Cardiac muscle cell (in vitro differentiated cells and primary cell): ENCODE data around the gene ERCC8. TPM values are rescaled to one million over a fixed set of nuclear protein-coding genes. Genes with fewer than 3 reads are reported as not detected.
"Not testable (repeated sequence)": the region's sequence is repeated elsewhere in the genome, so short reads cannot be mapped to it uniquely, and the experiment has no call there.

Source experiments
- DNase-seq, 2 donors: peaks; one replicate each; pipeline versions ENCODE4 v3.0.0 to v3.0.0-alpha.2; 2010 to 2017; ENCODE audit warnings: low read depth in 1 of 2, low spot score in 1 of 2
- H3K27ac ChIP-seq: fragments of 200-600 bp; sonication (generic); 2 replicates; pipeline ENCODE4 v1.5.1; 2016
- H3K27me3 ChIP-seq: fragments of 200-600 bp; sonication (generic); 2 replicates; pipeline ENCODE4 v1.6.0; 2016; ENCODE audit warnings: control low read depth
- H3K36me3 ChIP-seq: fragments of 200-600 bp; sonication (generic); 2 replicates; pipeline ENCODE4 v1.5.1; 2016; ENCODE audit warnings: control low read depth
- H3K4me1 ChIP-seq: fragments of 200-600 bp; sonication (generic); 2 replicates; pipeline ENCODE4 v1.8.1; 2017; ENCODE audit warnings: low read depth, mild to moderate bottlenecking, mixed run types
- H3K4me3 ChIP-seq: fragments of 200-600 bp; sonication (generic); 2 replicates; pipeline ENCODE4 v1.5.1; 2016; ENCODE audit warnings: mild to moderate bottlenecking
- H3K9me3 ChIP-seq: fragments of 200-600 bp; sonication (generic); 2 replicates; pipeline ENCODE4 v1.5.1; 2017; ENCODE audit warnings: low read depth, mild to moderate bottlenecking, control low read depth
- polyA plus RNA-seq: library from polyadenylated mRNA; unstranded; fragments of >200 nt; fragmentation: Nextera tagmentation; extraction: Ambion mirVana; gene quantifications from 2 replicates; pipeline ENCODE4 v1.2.1, GENCODE V29; 2016
- total RNA-seq: library from RNA; depleted of rRNA; stranded (reverse); fragments of >200 nt; gene quantifications from 2 replicates; pipeline ENCODE4 v1.2.3, GENCODE V29; 2016
- TF ChIP-seq, protein P1 (sequence below): IDR thresholded peaks from 2 replicates; pipeline ENCODE4 v1.5.1; 2012; ENCODE audit warnings: low read depth, mild to moderate bottlenecking, low read length

Gene ERCC8
- total and polyA plus RNA-seq, 2 experiments from 2014 or later = 9.7 to 19.1 TPM

DNA sequence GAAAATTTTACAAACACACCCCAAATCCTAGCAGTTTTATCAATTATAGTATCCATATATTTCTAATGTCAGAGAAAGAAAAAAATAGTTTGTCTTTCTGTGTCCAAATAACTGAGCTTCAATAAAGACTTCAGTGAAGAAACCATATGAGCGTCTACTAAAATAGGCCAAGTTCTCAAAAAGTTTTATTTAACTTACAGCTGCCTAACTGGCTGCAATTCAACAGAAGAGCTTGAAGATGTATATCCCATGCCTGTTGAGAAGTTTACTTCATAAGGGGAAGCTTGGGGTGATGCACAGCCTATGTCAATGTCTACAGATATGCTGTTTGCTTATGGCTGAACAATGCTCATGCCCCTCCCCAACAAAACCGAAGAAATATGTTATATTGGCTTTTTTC, 57.1 kb downstream of the ERCC8 start:
- H3K36me3 ChIP-seq = no peaks in the 10 kb centered on the region
- no peak overlapping the region for H3K4me3 ChIP-seq
- no peak for DNase-seq
- no peaks in the 10 kb centered on the region for H3K9me3 ChIP-seq
- H3K4me1 ChIP-seq = no peaks in the 10 kb centered on the region
- H3K27ac ChIP-seq = no peak overlapping the region
- no peaks in the 10 kb centered on the region for H3K27me3 ChIP-seq
- TF ChIP-seq, protein P1, sequence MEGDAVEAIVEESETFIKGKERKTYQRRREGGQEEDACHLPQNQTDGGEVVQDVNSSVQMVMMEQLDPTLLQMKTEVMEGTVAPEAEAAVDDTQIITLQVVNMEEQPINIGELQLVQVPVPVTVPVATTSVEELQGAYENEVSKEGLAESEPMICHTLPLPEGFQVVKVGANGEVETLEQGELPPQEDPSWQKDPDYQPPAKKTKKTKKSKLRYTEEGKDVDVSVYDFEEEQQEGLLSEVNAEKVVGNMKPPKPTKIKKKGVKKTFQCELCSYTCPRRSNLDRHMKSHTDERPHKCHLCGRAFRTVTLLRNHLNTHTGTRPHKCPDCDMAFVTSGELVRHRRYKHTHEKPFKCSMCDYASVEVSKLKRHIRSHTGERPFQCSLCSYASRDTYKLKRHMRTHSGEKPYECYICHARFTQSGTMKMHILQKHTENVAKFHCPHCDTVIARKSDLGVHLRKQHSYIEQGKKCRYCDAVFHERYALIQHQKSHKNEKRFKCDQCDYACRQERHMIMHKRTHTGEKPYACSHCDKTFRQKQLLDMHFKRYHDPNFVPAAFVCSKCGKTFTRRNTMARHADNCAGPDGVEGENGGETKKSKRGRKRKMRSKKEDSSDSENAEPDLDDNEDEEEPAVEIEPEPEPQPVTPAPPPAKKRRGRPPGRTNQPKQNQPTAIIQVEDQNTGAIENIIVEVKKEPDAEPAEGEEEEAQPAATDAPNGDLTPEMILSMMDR = no peak

DNA sequence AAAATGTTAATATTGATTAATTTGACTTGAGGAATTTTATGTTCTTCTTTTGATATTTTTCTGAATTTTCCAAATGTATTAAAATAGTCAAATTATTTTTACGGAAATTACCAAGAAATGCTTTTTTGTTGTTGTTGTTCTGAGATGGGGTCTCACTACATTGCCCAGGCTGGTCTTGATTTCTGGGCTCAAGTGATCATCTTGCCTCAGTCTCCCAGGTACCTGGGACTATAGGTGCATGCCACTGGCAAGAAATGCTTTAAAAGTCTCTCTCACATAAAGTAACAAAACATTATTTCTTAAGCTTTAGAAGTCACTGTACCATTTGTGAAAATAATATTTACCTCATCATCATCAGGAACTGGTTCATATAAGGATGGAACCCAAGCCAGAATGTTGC, 57.8 kb downstream of the ERCC8 start:
- Histone ChIP-seq H3K4me1 (no peaks in the 10 kb centered on the region), H3K9me3 (no peaks in the 10 kb centered on the region), H3K27ac (no peak overlapping the region), H3K36me3 (no peaks in the 10 kb centered on the region), H3K27me3 (no peaks in the 10 kb centered on the region), H3K4me3 (no peak overlapping the region)
- TF ChIP-seq, protein P1 = no peak
- DNase-seq = no peak

DNA sequence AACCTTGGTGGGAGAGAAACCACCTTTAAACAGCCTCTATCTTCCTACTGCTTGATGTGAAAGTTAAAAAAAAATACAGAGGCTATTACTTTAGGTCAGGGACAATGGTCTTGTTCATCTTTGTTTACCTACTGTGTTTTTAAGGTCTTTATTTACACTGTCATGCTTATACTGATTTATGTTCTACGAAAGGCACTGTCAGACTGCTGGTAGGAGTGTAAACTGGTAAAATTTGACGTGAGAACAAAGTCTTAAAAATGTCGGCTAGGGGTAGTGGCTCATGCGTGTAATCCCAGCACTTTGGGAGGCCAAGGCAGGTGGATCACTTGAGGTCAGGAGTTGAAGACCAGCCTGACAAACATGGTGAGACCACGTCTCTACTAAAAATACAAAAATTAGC, 58.7 kb downstream of the ERCC8 start:
- no peak for DNase-seq
- TF ChIP-seq, protein P1 = no peak
- H3K36me3 ChIP-seq = no peaks in the 10 kb centered on the region
- H3K4me1 ChIP-seq = no peaks in the 10 kb centered on the region
- H3K27me3 ChIP-seq = no peaks in the 10 kb centered on the region
- no peak overlapping the region for H3K27ac ChIP-seq
- H3K4me3 ChIP-seq = no peak overlapping the region
- no peaks in the 10 kb centered on the region for H3K9me3 ChIP-seq

DNA sequence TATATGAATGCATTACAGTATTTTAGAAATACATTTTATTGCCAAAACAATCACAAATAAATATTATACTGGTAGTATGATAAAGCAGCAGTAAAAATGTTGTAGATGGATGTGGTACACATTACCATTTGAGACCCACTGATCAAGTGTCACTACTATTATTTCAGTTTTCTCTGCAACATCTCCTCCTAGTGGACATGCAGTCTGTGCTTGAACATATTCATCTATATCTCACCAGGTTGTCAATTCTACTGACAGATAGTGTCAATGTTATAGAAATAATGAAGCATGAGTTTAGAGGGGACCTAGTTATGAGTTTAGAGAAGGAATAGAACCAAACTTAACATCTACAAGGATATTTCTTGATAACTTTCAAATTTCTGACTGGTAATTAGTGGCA, 61.6 kb downstream of the ERCC8 start:
- peak in 1 of 2 donors; percentile 20 for DNase-seq
- Histone ChIP-seq H3K9me3 (no peaks in the 10 kb centered on the region), H3K27ac (no peak overlapping the region), H3K36me3 (no peaks in the 10 kb centered on the region), H3K4me3 (no peak overlapping the region), H3K4me1 (no peaks in the 10 kb centered on the region), H3K27me3 (no peaks in the 10 kb centered on the region)
- TF ChIP-seq, protein P1 = peak; percentile 42

DNA sequence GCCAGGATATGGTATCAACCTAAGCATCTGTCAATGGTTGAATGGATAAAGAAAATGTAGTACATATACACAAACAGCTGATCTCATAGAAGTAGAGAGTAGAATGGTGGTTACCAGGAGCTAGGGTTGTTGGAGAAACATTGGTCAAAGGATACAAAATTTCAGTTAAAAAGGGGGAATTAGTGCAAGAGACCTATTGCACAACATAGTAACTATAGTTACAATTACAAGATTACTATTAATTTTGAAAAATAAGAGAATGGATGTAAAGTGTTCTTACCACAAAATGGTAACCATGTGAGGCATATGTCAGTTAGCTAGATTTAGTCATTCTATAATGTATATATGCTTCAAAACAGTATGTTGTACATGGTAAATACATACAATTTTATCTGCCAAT, 72.0 kb downstream of the ERCC8 start:
- Histone ChIP-seq H3K4me3 (no peak overlapping the region), H3K36me3 (no peaks in the 10 kb centered on the region), H3K4me1 (no peaks in the 10 kb centered on the region), H3K9me3 (no peaks in the 10 kb centered on the region), H3K27ac (no peak overlapping the region), H3K27me3 (no peaks in the 10 kb centered on the region)
- TF ChIP-seq, protein P1 = no peak
- no peak for DNase-seq

DNA sequence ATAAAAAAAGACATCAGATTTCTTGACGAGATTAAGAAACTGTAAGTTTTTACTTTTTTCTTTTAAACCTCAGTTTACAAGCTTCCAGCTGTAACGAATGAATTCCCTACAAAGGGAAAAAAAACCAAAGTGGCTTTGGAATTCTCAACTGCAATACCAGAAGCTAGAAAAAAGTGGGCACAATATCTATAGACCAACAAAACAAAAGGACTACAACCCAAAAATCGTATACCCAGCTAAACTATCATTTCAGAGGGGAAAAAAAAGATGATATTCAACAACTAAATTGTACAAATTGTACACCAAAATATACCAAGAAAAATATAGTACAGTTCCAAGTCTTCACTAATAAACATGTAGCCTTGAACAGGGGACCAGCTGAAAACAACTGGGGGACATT, 74.0 kb downstream of the ERCC8 start:
- TF ChIP-seq, protein P1 = no peak
- Histone ChIP-seq H3K27me3 (no peaks in the 10 kb centered on the region), H3K4me1 (no peaks in the 10 kb centered on the region), H3K4me3 (no peak overlapping the region), H3K27ac (no peak overlapping the region), H3K36me3 (no peaks in the 10 kb centered on the region), H3K9me3 (no peaks in the 10 kb centered on the region)
- DNase-seq = no peak

DNA sequence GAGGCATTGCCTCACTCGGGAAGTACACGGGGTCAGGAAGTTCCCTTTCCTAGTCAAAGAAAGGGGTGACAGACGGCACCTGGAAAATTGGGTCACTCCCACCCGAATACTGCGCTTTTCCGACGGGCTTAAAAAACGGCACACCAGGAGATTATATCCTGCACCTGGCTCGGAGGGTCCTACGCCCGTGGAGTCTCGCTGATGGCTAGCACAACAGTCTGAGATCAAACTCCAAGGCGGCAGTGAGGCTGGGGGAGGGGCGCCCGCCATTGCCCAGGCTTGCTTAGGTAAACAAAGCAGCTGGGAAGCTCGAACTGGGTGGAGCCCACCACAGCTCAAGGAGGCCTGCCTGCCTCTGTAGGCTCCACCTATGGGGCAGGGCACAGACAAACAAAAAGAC, 84.3 kb downstream of the ERCC8 start:
- not testable (repeated sequence) for H3K27ac ChIP-seq, H3K4me3 ChIP-seq, H3K36me3 ChIP-seq, H3K4me1 ChIP-seq, DNase-seq, H3K9me3 ChIP-seq, H3K27me3 ChIP-seq
